K562 (cell line): Measurements from ENCODE around the gene SLC26A11. TPM values are rescaled to one million over a fixed set of nuclear protein-coding genes. Genes with fewer than 3 reads are reported as not detected.

Source experiments
- ATAC-seq: fragments of 200-7000 bp; cut with Tn5 transposase; 3 replicates; pipeline ENCODE4 v1.9.1; 2020; ENCODE audit warnings: moderate library complexity
- BruUV-seq: library from RNA; stranded (reverse); fragments of 400-500 nt; replicated peaks from 2 replicates; lab custom pipeline; 2021; lab: Mats Ljungman, UMichigan
- CTCF ChIA-PET: fragments of 300-600 bp; formaldehyde crosslinking; extraction: SDS; loops from one replicate; lab custom pipeline; 2021; ENCODE audit warnings: low intra/inter-chr PET ratio; lab: Yijun Ruan, JAX
- POLR2A ChIA-PET: fragments of 300-600, 350-650 bp; sonication (Branson Sonifier 250); formaldehyde crosslinking; extraction: SDS; loops from one replicate; lab custom pipeline; 2021; ENCODE audit warnings: antibody characterized with exemption, inconsistent platforms; lab: Yijun Ruan, JAX
- DNase-seq, 4 experiments: peaks; one replicate each; pipeline versions ENCODE4 v3.0.0 to v3.0.0-alpha.2; 2011 to 2018; ENCODE audit warnings: low spot score in 3 of 4, mixed read lengths in 3 of 4; ENCODE audit errors: extremely low read depth in 1 of 4
- FAIRE-seq: peaks from 2 replicates; lab custom pipeline; 2011; peaks lifted over from hg19 to GRCh38; lab: Jason Lieb, UNC
- H2AFZ ChIP-seq: 2 replicates; pipeline ENCODE4 v1.6.0; 2011; ENCODE audit warnings: low read depth, low read length, control low read depth, inconsistent platforms
- H3K27ac ChIP-seq: fragments of 200-600 bp; 3 replicates; pipeline ENCODE4 v1.8.0; 2011; ENCODE audit warnings: low read depth, mild to moderate bottlenecking, control low read depth, inconsistent platforms, low read length, moderate library complexity, mixed read lengths; ENCODE audit errors: extremely low read depth
- H3K27me3 ChIP-seq, 2 experiments: fragments of 300-600 bp in 1 of 2; 2 replicates in 1 of 2; 3 replicates in 1 of 2; pipeline versions ENCODE4 v1.6.0 to v1.8.0; 2011; ENCODE audit warnings: inconsistent platforms in 2 of 2, low read length in 2 of 2, mild to moderate bottlenecking in 1 of 2, mixed read lengths in 1 of 2, moderate library complexity in 1 of 2; ENCODE audit not compliant: control insufficient read depth in 2 of 2, insufficient read depth in 2 of 2
- H3K36me3 ChIP-seq: fragments of 300-600 bp; 3 replicates; pipeline ENCODE4 v1.8.0; 2011; ENCODE audit warnings: mild to moderate bottlenecking, low read length, inconsistent platforms; ENCODE audit not compliant: control insufficient read depth, insufficient read depth
- H3K4me1 ChIP-seq, 2 experiments: fragments of 200-600 bp in 1 of 2; replicated peaks in 1 of 2; 2 replicates in 1 of 2; 3 replicates in 1 of 2; pipeline versions ENCODE4 v1.5.1 to v1.8.0; 2011; ENCODE audit warnings: inconsistent platforms in 2 of 2, low read length in 2 of 2, mild to moderate bottlenecking in 1 of 2, mixed read lengths in 1 of 2, moderate library complexity in 1 of 2; ENCODE audit not compliant: control insufficient read depth in 2 of 2, insufficient read depth in 2 of 2
- H3K4me2 ChIP-seq: 2 replicates; pipeline ENCODE4 v1.6.1; 2011; ENCODE audit warnings: low read length, control low read depth, inconsistent platforms, mixed read lengths; ENCODE audit not compliant: insufficient read depth
- H3K4me3 ChIP-seq: fragments of 200-600 bp; sonication (generic), shearing (Covaris generic); 2 replicates; pipeline ENCODE4 v1.5.1; 2016; ENCODE audit warnings: control low read depth, inconsistent platforms
- H3K79me2 ChIP-seq: fragments of 200-600 bp; 3 replicates; pipeline ENCODE4 v1.8.0; 2011; ENCODE audit warnings: low read length, inconsistent platforms; ENCODE audit not compliant: control insufficient read depth, insufficient read depth
- H3K9ac ChIP-seq, 2 experiments: 2 replicates each; pipeline versions ENCODE4 v1.6.0 to v1.6.1; 2011; ENCODE audit warnings: low read depth in 2 of 2, low read length in 2 of 2, control low read depth in 1 of 2, inconsistent platforms in 1 of 2, mild to moderate bottlenecking in 1 of 2, mixed read lengths in 1 of 2; ENCODE audit not compliant: insufficient read depth in 1 of 2
- H3K9me1 ChIP-seq: one replicate; pipeline ENCODE4 v1.6.0; 2011; ENCODE audit warnings: inconsistent platforms, mild to moderate bottlenecking, low read length, moderate library complexity; ENCODE audit not compliant: control insufficient read depth, insufficient read depth
- H3K9me3 ChIP-seq: replicated peaks from 2 replicates; pipeline ENCODE4 v1.5.1; 2011; ENCODE audit warnings: low read depth, low read length, inconsistent platforms; ENCODE audit not compliant: control insufficient read depth, insufficient read depth
- H4K20me1 ChIP-seq: replicated peaks from 2 replicates; pipeline ENCODE4 v1.6.1; 2011; ENCODE audit warnings: low read length, inconsistent platforms, mixed read lengths; ENCODE audit not compliant: control insufficient read depth, insufficient read depth
- CCNT2 ChIP-seq: IDR thresholded peaks from 2 replicates; pipeline ENCODE4 v1.6.1; 2011; ENCODE audit warnings: borderline replicate concordance, low read depth, mild to moderate bottlenecking, moderate library complexity, mixed read lengths, low read length; ENCODE audit not compliant: insufficient read length; ENCODE audit errors: extremely low read depth
- MAFF ChIP-seq: IDR thresholded peaks from 2 replicates; pipeline ENCODE4 v1.6.1; 2012; ENCODE audit warnings: low read length, improper control_type of control experiment
- NONO ChIP-seq, 2 experiments: fragments of 200-400 bp in 1 of 2; fragments of 450-650 bp in 1 of 2; formaldehyde crosslinking in 1 of 2; IDR thresholded peaks; 2 replicates each; pipeline ENCODE4 v1.6.1; 2017; ENCODE audit warnings: low read depth in 2 of 2, mild to moderate bottlenecking in 2 of 2, moderate library complexity in 2 of 2, low read length in 1 of 2
- NR1H2 ChIP-seq: sonication (generic); formaldehyde crosslinking; IDR thresholded peaks from 2 replicates; pipeline ENCODE4 v1.4.0; 2020; ENCODE audit warnings: mild to moderate bottlenecking, missing genetic modification reagents
- RBM25 ChIP-seq: fragments of 200-400 bp; formaldehyde crosslinking; IDR thresholded peaks from 2 replicates; pipeline ENCODE4 v1.6.1; 2018; ENCODE audit warnings: low read length, low read depth, moderate library complexity; ENCODE audit not compliant: severe bottlenecking
- ZNF263 ChIP-seq: sonication (generic); formaldehyde crosslinking; IDR thresholded peaks from 2 replicates; pipeline ENCODE4 v1.8.0; 2022; ENCODE audit warnings: mild to moderate bottlenecking, missing genetic modification reagents, borderline replicate concordance
- ZNF274 ChIP-seq: IDR thresholded peaks from 2 replicates; pipeline ENCODE4 v1.6.1; 2011; ENCODE audit warnings: low read depth, mild to moderate bottlenecking, low read length, moderate library complexity, borderline replicate concordance
- ZNF347 ChIP-seq: fragments of 450-650 bp; formaldehyde crosslinking; IDR thresholded peaks from 2 replicates; pipeline ENCODE4 v1.4.0; 2020; ENCODE audit warnings: low read depth, mild to moderate bottlenecking, moderate library complexity
- ZNF354B ChIP-seq: fragments of 250-450 bp; sonication (Bioruptor Pico); IDR thresholded peaks from 2 replicates; pipeline ENCODE4 v1.4.0; 2020
- ZNF586 ChIP-seq: fragments of 450-650 bp; formaldehyde crosslinking; conservative IDR thresholded peaks from 2 replicates; pipeline ENCODE4 v1.4.0; 2020; ENCODE audit warnings: mild to moderate bottlenecking, moderate library complexity
- WGBS: fragments of 100-300 bp; shearing (Covaris generic); methylation state at CpG from one replicate; pipeline ENCODE4 v1.1.6; 2016; ENCODE audit warnings: low coverage, mixed read lengths; ENCODE audit not compliant: insufficient coverage; ENCODE audit errors: missing lambda C conversion rate; 5-methylcytosine and 5-hydroxymethylcytosine counted together
- in situ Hi-C: fragments of 300-500 bp; cut with MboI; formaldehyde crosslinking; loops from 4 replicates; pipeline ENCODE4 v1.15.0; 2018; ENCODE audit warnings: inconsistent platforms, mixed read lengths
- intact Hi-C: fragments of 100-400 bp; cut with micrococcal nuclease; formaldehyde crosslinking; loops from 2 replicates; pipeline ENCODE4 v1.14.2; 2022
- polyA plus RNA-seq, 8 experiments: library from polyadenylated mRNA; depleted of rRNA in 4 of 8; stranded (reverse) in 5 of 8; unstranded in 3 of 8; fragments of >200 nt; fragmentation: Nextera tagmentation in 2 of 8; fragmentation: Illumina TruSeq in 1 of 8; extraction: Ambion mirVana in 2 of 8; extraction: Trizol in 1 of 8; gene quantifications; 2 replicates each; pipeline versions ENCODE4 v1.2.1 to v1.2.3, GENCODE V29; 2011 to 2014; ENCODE audit warnings: inconsistent platforms in 1 of 8, missing spikeins in 1 of 8
- total RNA-seq, 7 experiments: library from RNA; depleted of rRNA in 6 of 7; stranded (reverse); fragments of >200 nt in 6 of 7; fragmentation: Illumina TruSeq in 2 of 7; extraction: Trizol in 2 of 7; gene quantifications; 2 replicates each; pipeline versions ENCODE4 v1.2.1 to v1.2.3, GENCODE V29; 2011 to 2021; ENCODE audit warnings: low replicate concordance in 1 of 7

Gene SLC26A11
- total and polyA plus RNA-seq, 9 of the 15 experiments (the other 6 are each of a cell fraction or from before 2014, with no cell fraction given) = 0.06 to 3.1 (median 1.2) TPM; not detected in 1

DNA sequence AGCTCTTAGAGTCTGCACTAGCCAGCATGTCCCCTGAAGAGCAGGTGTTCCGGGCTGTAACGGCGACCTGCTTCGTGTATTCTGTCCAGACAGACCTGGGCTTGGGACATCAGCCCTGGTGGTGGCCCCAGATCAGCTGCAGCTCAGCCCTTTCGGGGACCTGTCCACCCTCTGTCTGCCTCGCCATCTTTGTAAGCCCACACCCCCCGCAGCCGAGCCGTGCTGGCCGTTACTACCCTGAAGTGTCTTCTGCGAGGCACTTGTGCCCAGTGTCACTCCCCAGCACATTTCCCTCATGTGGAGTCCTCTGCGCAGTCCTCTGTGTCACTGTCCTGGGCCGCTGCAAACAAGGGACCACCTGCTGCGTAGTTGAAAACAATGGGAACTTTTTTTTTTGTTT, 40.0 kb upstream of the SLC26A11 start (continued):
- TF ChIP-seq CCNT2 = no peak

DNA sequence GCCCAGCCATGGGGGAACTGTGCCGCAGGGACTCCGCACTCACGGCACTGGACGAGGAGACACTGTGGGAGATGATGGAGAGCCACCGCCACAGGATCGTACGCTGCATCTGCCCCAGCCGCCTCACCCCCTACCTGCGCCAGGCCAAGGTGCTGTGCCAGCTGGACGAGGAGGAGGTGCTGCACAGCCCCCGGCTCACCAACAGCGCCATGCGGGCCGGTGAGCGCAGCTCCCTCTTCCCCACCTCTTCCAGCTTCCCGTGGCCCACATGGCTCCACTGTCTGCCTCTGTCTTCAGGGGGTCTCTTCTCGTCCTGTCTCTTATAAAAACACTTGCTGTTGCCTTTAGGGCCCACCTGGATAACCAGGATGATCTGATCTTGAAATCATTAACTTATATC, 38.8 kb upstream of the SLC26A11 start:
- 17% methylated on average over 16 of the region's 17 CpGs for WGBS
- Histone ChIP-seq H3K27ac (no peak overlapping the region), H2AFZ (no peak overlapping the region), H3K4me2 (no peak overlapping the region), H3K9me3 (no peaks in the 10 kb centered on the region), H3K9me1 (no peaks in the 10 kb centered on the region), H3K36me3 (no peaks in the 10 kb centered on the region), H3K27me3 (peaks cover 64 to 89% of the 10 kb centered on the region in 2 experiments), H3K4me3 (no peak overlapping the region), H3K4me1 (peaks cover 0 to 22% of the 10 kb centered on the region in 2 experiments; a peak in 2 of 5 replicates), H3K79me2 (no peaks in the 10 kb centered on the region), H3K9ac (no peak overlapping the region; a peak in 1 of 4 replicates), H4K20me1 (no peaks in the 10 kb centered on the region; the same call in 1 of the 2 replicates)
- POLR2A ChIA-PET = interaction anchor here (0.7 kb wide), 1 partner anchor 153 kb away, joined by 3 read pairs; no protein-coding TSS in a partner anchor
- no TSS peak for BruUV-seq
- TF ChIP-seq NR1H2 = no peak
- TF ChIP-seq RBM25 = no peak
- TF ChIP-seq ZNF347 = no peak
- no peak for TF ChIP-seq MAFF
- no peak for TF ChIP-seq ZNF586 (CRISPR knock-in tag)
- no peak for TF ChIP-seq NONO (IDR thresholded peaks at IDR 0.05; ENCODE audit: low read depth in 2 of 2, low read length in 1 of 2)
- TF ChIP-seq ZNF263 (CRISPR knock-in tag) = no peak
- TF ChIP-seq ZNF274 = no peak
- TF ChIP-seq ZNF354B (CRISPR knock-in tag) = no peak
- in situ Hi-C loops = no loop called here
- no peak for DNase-seq
- CTCF ChIA-PET = no interaction called here
- intact Hi-C loops = loop anchor here (10.0 kb wide), 1 partner anchor 77 kb away; the partner anchor contains the start of gene GAA
- FAIRE-seq = no peak
- ATAC-seq = no peak
